B cell (primary cell): ENCODE data around the gene MSH6. TPM values are rescaled to one million over a fixed set of nuclear protein-coding genes. Genes with fewer than 3 reads are reported as not detected.

ENCODE experiments used
- ATAC-seq: fragments of 200-7000 bp; cut with Tn5 transposase; one replicate; pipeline ENCODE4 v1.10.0; 2021; ENCODE audit warnings: low read depth, mild to moderate bottlenecking, moderate number of reproducible peaks, moderate library complexity
- CTCF ChIA-PET: fragments of 350-600 bp; sonication (Branson Sonifier 250); formaldehyde crosslinking; loops from one replicate; lab custom pipeline; 2021; ENCODE audit warnings: antibody characterized with exemption, inconsistent platforms; lab: Charles Lee
- POLR2A ChIA-PET: fragments of 350-600 bp; sonication (Branson Sonifier 250); formaldehyde crosslinking; loops from one replicate; lab custom pipeline; 2021; ENCODE audit warnings: antibody characterized with exemption; lab: Charles Lee
- DNase-seq: peaks from one replicate; pipeline ENCODE4 v3.0.0; 2013
- H2AFZ ChIP-seq: 2 replicates; pipeline ENCODE4 v1.6.1; 2012; ENCODE audit warnings: mild to moderate bottlenecking, low read depth, low read length; ENCODE audit not compliant: insufficient read depth, poor library complexity, severe bottlenecking
- H3K27ac ChIP-seq, 2 donors: 1 replicate in 1 of 2; 2 replicates in 1 of 2; pipeline ENCODE4 v1.5.1; 2012 to 2013; ENCODE audit warnings: low read length in 2 of 2, mild to moderate bottlenecking in 2 of 2, moderate library complexity in 1 of 2
- H3K27me3 ChIP-seq, 4 experiments: fragments of 200-600 bp in 1 of 4; sonication (generic) in 1 of 4; replicated peaks in 1 of 4; 1 replicate in 2 of 4; 2 replicates in 2 of 4; pipeline versions ENCODE4 v1.6.1 to v1.7.0; 2013 to 2016; ENCODE audit warnings: low read length in 3 of 4, mild to moderate bottlenecking in 2 of 4, mixed read lengths in 1 of 4, moderate library complexity in 1 of 4; ENCODE audit not compliant: insufficient read depth in 4 of 4, control insufficient read depth in 3 of 4; ENCODE audit errors: control extremely low read depth in 1 of 4
- H3K36me3 ChIP-seq, 2 experiments: replicated peaks in 1 of 2; 1 replicate in 1 of 2; 2 replicates in 1 of 2; pipeline versions ENCODE4 v1.6.1 to v1.7.1; 2013; ENCODE audit warnings: low read length in 1 of 2; ENCODE audit not compliant: insufficient read depth in 2 of 2, control insufficient read depth in 1 of 2; ENCODE audit errors: control extremely low read depth in 1 of 2, extremely low read depth in 1 of 2
- H3K4me1 ChIP-seq, 2 donors: fragments of 200-600 bp in 1 of 2; sonication (generic) in 1 of 2; 1 replicate in 1 of 2; 2 replicates in 1 of 2; pipeline versions ENCODE4 v1.5.1 to v1.6.1; 2013 to 2017; ENCODE audit warnings: low read length in 2 of 2; ENCODE audit not compliant: control insufficient read depth in 2 of 2, insufficient read depth in 2 of 2
- H3K4me2 ChIP-seq: replicated peaks from 2 replicates; pipeline ENCODE3; 2012; ENCODE audit warnings: mild to moderate bottlenecking, low read depth, low read length; ENCODE audit not compliant: poor library complexity, severe bottlenecking
- H3K4me3 ChIP-seq, 5 experiments: fragments of 200-600 bp in 1 of 5; sonication (generic) in 1 of 5; 1 replicate in 3 of 5; 2 replicates in 2 of 5; pipeline versions ENCODE4 v1.5.1 to v1.7.0; 2011 to 2016; ENCODE audit warnings: low read length in 4 of 5, mild to moderate bottlenecking in 4 of 5, low read depth in 2 of 5, control low read depth in 1 of 5, moderate library complexity in 1 of 5; ENCODE audit not compliant: insufficient read depth in 1 of 5; ENCODE audit errors: control extremely low read depth in 1 of 5, extremely low read depth in 1 of 5
- H3K79me2 ChIP-seq: fragments of 200-600 bp; sonication (generic); one replicate; pipeline ENCODE4 v1.6.0; 2016; ENCODE audit warnings: low read length; ENCODE audit not compliant: control insufficient read depth, insufficient read depth
- H3K9ac ChIP-seq: fragments of 200-600 bp; sonication (generic); 2 replicates; pipeline ENCODE4 v1.6.1; 2017; ENCODE audit warnings: mild to moderate bottlenecking, low read length, moderate library complexity
- H3K9me3 ChIP-seq, 3 donors: one replicate each; pipeline versions ENCODE4 v1.6.1 to v1.7.1; 2013; ENCODE audit warnings: low read length in 2 of 3; ENCODE audit not compliant: control insufficient read depth in 2 of 3, insufficient read depth in 1 of 3; ENCODE audit errors: control extremely low read depth in 1 of 3
- H4K20me1 ChIP-seq: 2 replicates; pipeline ENCODE4 v1.6.0; 2012; ENCODE audit warnings: mild to moderate bottlenecking, low read length; ENCODE audit not compliant: insufficient read depth, control insufficient read depth, poor library complexity, severe bottlenecking
- H3K27ac Mint-ChIP-seq: one replicate; pipeline ENCODE4 v1.8.0; 2021; ENCODE audit warnings: mixed read lengths
- H3K27me3 Mint-ChIP-seq: one replicate; pipeline ENCODE4 v1.8.0; 2021; ENCODE audit warnings: mixed read lengths
- H3K4me1 Mint-ChIP-seq: one replicate; pipeline ENCODE4 v1.8.0; 2021; ENCODE audit warnings: mixed read lengths
- H3K4me3 Mint-ChIP-seq: one replicate; pipeline ENCODE4 v1.8.0; 2021; ENCODE audit warnings: mixed read lengths
- H3K9me3 Mint-ChIP-seq: one replicate; pipeline ENCODE4 v1.8.0; 2022; ENCODE audit warnings: mixed read lengths; ENCODE audit not compliant: insufficient read depth
- CTCF ChIP-seq: fragments of 200-600 bp; IDR thresholded peaks from one replicate; pipeline ENCODE4 v1.8.0; 2022; ENCODE audit warnings: antibody characterized with exemption, mild to moderate bottlenecking
- EZH2 ChIP-seq: IDR thresholded peaks from 2 replicates; pipeline ENCODE4 v1.6.1; 2012; ENCODE audit warnings: borderline replicate concordance, low read depth, mild to moderate bottlenecking, moderate library complexity, low read length; ENCODE audit not compliant: insufficient read depth, poor library complexity, severe bottlenecking
- WGBS: methylation state at CpG from one replicate; pipeline ENCODE4 v1.1.5; 2013; ENCODE audit warnings: missing lambda C conversion rate; ENCODE audit not compliant: insufficient coverage; 5-methylcytosine and 5-hydroxymethylcytosine counted together
- intact Hi-C: fragments of 100-400 bp; cut with micrococcal nuclease; formaldehyde crosslinking; loops from one replicate; pipeline ENCODE4 v1.10.0; 2022
- polyA plus RNA-seq: library from polyadenylated mRNA; depleted of rRNA; stranded (reverse); fragments of >200 nt; gene quantifications from 2 replicates; pipeline ENCODE4 v1.2.3, GENCODE V29; 2012
- total RNA-seq, 2 donors: library from RNA; stranded (reverse); fragments of 120-200 nt in 1 of 2; gene quantifications; 1 replicate in 1 of 2; 2 replicates in 1 of 2; pipeline versions ENCODE4 v1.2.3 to v1.2.4, GENCODE V29; 2013 to 2022

Gene MSH6
- total and polyA plus RNA-seq, 2 donors (not counting 1 experiment from before 2014, with no cell fraction given), result 6.8 to 43.9 TPM

- no peak overlapping the region for H3K9ac ChIP-seq
- H3K4me1 Mint-ChIP-seq, result peaks cover 10% of the 10 kb centered on the region
- H3K4me2 ChIP-seq, result no peak overlapping the region
- DNase-seq, result no peak
- TF ChIP-seq CTCF (no peak), EZH2 (no peak)
- no peak overlapping the region for H2AFZ ChIP-seq
- WGBS, result 90% methylated on average over 1 of the region's 1 CpG
- H3K27ac ChIP-seq, result peak overlapping the region in 1 of 2 donors; percentile 28
- peaks cover 0 to 7% of the 10 kb centered on the region in 2 donors for H3K4me1 ChIP-seq
- no peaks in the 10 kb centered on the region for H4K20me1 ChIP-seq
- no peaks in the 10 kb centered on the region for H3K79me2 ChIP-seq
- intact Hi-C loops, result no loop called here
- ChIA-PET CTCF (no interaction called here), POLR2A (no interaction called here)
- peaks cover 28 to 90% of the 10 kb centered on the region in 2 experiments for H3K36me3 ChIP-seq
- no peaks in the 10 kb centered on the region for H3K9me3 ChIP-seq
- no peaks in the 10 kb centered on the region for H3K9me3 Mint-ChIP-seq
- no peak for ATAC-seq
- peak overlapping the region; percentile 15 for H3K27ac Mint-ChIP-seq
- no peak overlapping the region for H3K4me3 ChIP-seq
- no peaks in the 10 kb centered on the region for H3K27me3 ChIP-seq
- H3K27me3 Mint-ChIP-seq, result no peaks in the 10 kb centered on the region
- no peak overlapping the region for H3K4me3 Mint-ChIP-seq
These were observed 28.7 kb downstream of the MSH6 start for GRCh38 chr2:47811668-47812067.

- Histone ChIP-seq H3K36me3 (peaks cover 14 to 90% of the 10 kb centered on the region in 2 experiments), H4K20me1 (peaks cover 5% of the 10 kb centered on the region), H2AFZ (no peak overlapping the region), H3K4me1 (peaks cover 0 to 7% of the 10 kb centered on the region in 2 donors), H3K79me2 (no peaks in the 10 kb centered on the region), H3K27me3 (no peaks in the 10 kb centered on the region), H3K4me3 (no peak overlapping the region), H3K4me2 (no peak overlapping the region), H3K9me3 (no peaks in the 10 kb centered on the region), H3K9ac (no peak overlapping the region), H3K27ac (peak overlapping the region in 1 of 2 donors; percentile 52)
- Mint-ChIP-seq H3K4me1 (peaks cover 15% of the 10 kb centered on the region), H3K4me3 (no peak overlapping the region), H3K27me3 (no peaks in the 10 kb centered on the region), H3K9me3 (no peaks in the 10 kb centered on the region), H3K27ac (peak overlapping the region; percentile 76)
- WGBS, result 45% methylated on average over 10 of the region's 10 CpGs
- TF ChIP-seq EZH2 (no peak), CTCF (no peak)
- ChIA-PET CTCF (interaction anchor here (0.6 kb wide), 1 partner anchor 12 kb away, joined by 3 read pairs; no protein-coding TSS in a partner anchor), POLR2A (no interaction called here)
- DNase-seq (peak; percentile 36), ATAC-seq (peak; percentile 66)
- intact Hi-C loops, result no loop called here
These were observed 32.8 kb downstream of the MSH6 start for GRCh38 chr2:47815764-47816163.
